GM11168 (cell line): ENCODE results near the gene CCNB1.
"Not testable (repeated sequence)": the region's sequence is repeated elsewhere in the genome, so short reads cannot be mapped to it uniquely, and the experiment has no call there.

Source experiments
- in situ Hi-C: fragments of 300-500 bp; cut with MboI; formaldehyde crosslinking; loops from one replicate; pipeline ENCODE4 v1.12.0; 2022; ENCODE audit warnings: low sequenced_read_pairs; ENCODE audit not compliant: unreplicated experiment

CCNB1 gene

DNA sequence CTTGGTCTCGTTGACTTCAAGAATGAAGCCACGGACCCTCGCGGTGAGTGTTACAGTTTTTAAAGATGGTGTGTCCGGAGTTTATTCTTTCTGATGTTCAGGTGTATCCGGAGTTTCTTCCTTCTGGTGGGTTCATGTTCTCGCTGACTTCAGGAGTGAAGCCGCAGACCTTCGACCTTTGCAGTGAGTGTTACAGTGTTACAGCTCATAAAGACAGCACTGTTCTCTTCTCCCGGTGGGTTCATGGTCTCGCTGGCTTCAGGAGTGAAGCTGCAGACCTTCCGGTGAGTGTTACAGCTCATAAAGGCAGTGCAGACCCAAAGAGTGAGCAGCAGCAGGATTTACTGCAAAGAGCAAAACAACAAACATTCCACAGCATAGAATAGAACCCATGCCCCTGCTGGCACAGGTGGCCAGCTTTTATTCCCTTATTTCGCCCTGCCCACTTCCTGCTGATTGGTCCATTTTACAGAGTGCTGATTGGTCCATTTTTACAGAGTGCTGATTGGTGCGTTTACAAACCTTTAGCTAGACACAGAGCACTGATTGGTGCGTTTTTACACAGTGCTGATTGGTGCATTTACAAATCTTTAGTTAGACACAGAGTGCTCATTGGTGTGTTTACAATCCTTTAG, 14.8 kb downstream of the CCNB1 start:
- in situ Hi-C loops, result not testable (repeated sequence)

DNA sequence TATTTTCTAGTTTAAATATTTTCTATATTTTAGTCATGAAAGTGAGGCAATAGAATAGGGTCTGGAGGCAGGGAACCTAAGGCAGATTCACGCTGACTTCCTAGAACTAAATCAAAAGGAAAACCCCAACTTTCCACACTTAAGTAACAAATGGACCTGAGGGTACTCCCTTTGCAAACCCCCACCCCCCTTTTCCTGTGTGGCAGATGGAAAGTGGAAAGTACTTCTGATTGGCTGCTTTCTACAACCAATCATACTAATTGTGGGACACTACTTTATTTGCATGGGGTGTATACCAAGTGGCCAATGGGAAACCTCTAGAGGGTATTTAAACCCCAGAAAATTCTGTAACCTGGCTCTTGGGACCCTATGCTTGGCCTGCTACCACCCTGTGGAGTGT, 17.7 kb downstream of the CCNB1 start:
- in situ Hi-C loops, result no loop called here

DNA sequence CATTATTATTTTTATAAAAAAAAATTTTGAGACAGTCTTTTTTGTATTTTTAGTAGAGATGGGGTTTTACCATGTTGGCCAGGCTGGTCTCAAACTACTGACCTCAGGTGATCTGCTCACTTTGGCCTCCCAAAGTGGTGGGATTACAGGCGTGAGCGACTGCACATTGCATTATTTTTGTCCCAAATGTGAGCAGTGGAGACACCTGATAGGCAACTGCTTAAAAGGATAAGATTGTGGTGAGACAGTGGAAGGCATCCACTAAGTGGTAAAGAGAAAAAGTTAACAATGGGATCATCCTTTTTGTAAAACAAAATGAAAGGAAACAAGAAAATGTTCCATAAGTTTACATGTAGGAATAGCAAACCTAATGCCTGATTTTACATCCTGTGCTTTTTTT, 20.4 kb downstream of the CCNB1 start:
- in situ Hi-C loops, result no loop called here

DNA sequence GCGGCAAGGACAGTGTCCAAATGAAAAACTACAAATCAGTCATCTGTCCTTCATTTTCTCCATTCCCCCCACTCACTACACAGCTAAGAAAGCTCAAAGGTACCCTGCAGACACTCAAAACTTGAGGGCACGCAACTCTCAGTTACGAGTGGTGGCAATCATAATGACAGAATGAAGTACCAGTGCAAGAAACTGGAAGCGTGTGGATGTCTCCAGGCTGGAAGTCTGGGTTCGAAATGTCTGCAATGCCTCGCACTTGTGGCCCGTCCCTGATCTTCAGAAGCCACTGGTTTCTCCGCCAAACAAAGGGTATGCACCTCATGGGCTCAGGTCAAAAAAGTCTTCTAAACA, 21.8 kb downstream of the CCNB1 start:
- in situ Hi-C loops, result no loop called here

DNA sequence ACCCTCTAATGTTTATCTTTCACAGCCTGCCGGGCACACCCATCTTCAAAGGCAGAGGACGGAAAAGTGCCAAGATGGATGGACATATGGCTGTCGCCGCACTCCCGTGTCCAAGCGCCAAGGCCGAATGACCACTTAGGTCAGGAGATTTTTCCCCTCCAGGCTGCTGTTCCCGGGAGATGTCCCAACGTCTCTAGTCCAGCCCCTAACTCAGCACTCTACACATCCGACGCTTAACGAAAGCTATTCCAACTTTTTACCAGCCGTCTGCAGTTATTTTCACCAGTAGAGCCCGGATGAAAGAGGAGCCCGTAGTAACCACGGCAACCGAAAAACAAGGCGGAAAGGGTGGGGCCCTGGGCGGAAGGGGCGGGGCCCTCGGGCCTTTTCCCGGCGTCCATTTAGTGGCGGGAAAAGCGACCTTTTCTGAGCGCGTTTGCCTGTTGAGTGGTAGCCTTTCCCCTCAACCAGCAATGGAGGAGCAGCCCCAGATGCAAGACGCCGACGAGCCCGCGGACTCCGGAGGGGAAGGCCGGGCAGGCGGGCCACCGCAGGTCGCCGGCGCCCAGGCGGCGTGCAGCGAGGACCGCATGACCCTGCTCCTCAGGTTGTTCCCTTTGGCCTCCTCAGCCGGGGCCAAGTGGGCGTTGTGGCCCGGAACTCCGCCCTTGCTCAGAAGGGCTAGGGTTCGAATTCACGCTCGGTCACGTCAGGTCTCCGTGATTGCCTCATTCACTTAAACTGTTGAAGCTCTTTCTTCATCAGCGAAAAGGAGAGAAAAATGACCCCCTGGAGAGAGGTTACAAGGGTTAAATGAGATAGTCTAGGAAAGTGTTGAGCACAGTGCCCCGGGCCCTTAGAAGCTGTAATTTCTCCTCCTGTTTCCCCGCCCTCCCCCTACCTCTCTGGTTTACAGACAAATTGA, 22.5 kb downstream of the CCNB1 start, which contains the start of gene CENPH:
Gene CENPH (plus strand): TSS at position 422 of the 925 bp plus-strand sequence. CDS start 52 bp downstream, at position 474.
- in situ Hi-C loops, result no loop called here

DNA sequence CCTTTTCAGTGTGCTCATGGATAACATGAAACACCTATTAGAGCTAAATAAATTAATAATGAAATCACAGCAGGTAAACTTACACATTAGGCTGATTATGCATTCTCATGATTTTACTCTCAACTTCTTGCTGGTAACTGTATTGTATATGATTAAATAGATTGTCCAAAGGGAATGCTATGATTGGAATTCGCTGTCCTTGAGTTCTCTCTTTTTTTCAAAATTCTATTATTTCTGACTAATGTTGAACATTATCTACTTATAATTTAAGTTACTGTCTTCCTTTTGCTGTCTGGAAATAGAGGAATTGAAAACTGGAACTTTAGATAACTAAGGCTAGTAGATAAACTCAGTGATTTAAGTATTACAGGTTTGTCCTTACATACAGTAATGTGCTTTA, 35.5 kb downstream of the CCNB1 start:
- in situ Hi-C loops, result no loop called here

DNA sequence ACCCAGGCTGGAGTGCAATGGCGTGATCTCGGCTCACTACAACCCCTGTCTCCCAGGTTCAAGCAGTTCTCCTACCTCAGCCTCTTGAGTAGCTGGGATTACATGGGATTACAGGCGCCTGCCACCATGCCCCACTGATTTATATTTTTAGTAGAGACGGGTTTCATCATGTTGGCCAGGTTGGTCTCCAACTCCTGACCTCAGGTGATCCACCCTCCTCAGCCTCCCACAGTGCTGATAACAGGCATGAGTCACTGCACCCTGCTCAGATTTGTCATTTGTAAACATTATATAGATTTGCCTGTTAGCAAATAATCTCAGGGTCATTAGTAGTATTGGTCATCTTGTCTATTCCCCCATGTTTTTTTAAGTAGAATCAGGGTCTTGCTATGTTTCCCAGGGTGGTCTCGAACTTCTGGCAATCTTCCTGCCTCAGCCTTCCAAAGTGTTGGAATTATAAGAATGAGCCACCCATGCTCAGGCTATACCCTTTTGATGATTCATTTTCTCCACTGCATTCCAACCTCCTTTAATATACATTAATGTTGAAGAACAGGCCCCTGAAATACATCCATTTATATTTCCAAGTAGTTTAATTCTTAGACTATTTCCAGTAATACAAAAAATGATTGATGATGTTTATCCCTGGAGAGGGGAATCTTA, 39.7 kb downstream of the CCNB1 start:
- in situ Hi-C loops, result no loop called here

DNA sequence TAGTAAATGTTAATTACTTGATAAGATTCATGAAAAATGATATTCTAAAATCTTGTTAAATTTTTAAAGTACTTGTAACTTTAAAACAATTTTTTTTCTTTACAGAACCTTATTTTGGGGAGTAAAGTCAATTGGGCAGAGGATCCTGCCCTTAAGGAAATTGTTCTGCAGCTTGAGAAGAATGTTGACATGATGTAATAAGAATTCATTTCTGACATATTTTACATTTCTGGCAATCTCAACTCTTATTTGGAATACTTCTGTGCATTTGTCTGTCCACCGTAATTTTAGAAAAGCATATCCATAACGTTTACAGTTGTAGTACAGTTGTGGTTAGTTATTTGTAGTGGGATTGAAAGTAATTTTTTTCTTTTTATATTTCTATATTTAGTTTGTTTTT, 42.7 kb downstream of the CCNB1 start:
- in situ Hi-C loops, result no loop called here

DNA sequence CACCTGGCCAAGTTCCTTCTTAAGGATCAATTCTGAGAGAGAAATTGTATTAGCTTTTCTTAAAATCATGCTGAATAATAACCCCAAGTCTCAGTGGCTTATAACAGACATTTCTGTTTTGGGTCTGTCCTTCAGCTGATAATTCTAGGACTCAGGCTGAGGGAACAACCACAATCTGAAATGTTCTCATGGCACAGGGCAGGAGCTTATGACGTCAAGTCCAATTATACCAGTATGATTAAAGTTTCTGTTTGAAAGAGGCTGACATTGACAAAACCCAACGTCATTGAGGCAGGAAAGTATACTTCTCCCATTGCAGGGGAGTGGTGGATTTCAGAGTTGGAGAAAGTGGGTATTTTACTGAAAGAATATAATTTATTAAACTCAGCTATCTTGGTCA, 44.2 kb downstream of the CCNB1 start:
- in situ Hi-C loops, result no loop called here

DNA sequence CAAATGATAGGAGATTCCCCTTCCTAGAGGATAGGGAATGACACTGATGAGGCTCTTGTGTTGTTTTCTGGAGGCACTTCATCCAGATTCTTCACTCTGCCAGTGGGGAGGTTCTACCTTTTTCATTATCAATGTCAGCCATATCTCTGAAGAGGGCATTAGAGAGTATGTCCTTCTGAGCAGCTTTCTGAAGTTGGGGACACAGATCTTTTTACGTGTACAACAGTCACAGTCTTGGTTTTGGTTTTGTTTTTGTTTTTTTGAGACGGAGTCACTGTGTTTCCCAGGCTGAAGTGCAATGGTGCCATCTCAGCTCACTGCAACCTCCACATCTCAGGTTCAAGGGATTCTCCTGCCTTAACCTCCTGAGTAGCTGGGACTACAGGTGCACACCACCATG, 45.1 kb downstream of the CCNB1 start:
- in situ Hi-C loops, result no loop called here

DNA sequence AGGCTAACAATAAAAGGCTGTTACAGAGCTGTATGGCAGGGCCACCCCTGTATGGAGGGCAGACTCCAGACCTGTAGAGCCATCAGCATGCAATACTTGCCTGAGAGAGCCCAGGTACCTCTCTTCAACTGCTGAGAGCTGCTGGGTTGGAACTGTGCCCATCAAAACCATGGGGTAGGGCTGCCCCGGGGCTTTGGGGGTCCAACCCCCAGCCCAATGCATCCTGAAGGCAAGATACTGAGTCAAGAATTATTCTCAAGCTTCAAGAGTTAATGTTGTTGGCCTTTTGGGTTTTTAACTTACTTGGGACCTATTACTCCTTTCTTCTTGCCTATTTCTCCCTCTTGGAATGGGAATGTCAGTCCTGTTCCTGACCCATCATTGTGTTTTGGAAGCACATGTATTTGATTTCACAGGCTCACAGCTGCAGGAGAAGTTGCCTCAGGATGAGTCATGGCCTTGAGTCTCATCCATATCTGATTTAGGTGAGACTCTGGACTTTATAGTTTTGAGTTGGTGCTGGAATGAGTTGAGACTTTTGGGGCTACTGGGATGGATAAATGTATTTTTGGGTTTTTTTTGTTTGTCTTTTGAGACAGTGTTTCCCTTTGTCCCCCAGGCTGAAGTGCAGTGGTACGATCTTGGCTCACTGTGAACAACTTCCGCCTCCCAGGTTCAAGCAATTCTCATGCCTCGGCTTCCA, 46.7 kb downstream of the CCNB1 start:
- in situ Hi-C loops, result no loop called here

DNA sequence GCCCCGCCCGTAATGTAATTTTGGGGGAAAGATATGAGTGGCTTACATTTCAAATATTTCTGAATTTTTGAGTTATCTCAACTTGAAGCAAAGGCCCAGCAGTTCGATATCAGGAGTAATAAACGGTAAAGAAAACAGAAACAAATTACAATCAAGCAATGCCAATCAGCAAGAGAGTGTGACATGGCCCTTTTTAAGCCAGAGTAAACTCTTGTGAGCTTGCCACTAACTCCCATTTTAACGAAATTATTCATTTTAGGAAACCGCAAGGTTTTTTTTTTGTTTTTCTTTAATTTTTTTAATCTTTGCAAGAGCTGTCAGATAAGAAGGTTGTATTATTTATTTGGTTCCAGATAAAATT, 50.2 kb downstream of the CCNB1 start:
- in situ Hi-C loops, result no loop called here

DNA sequence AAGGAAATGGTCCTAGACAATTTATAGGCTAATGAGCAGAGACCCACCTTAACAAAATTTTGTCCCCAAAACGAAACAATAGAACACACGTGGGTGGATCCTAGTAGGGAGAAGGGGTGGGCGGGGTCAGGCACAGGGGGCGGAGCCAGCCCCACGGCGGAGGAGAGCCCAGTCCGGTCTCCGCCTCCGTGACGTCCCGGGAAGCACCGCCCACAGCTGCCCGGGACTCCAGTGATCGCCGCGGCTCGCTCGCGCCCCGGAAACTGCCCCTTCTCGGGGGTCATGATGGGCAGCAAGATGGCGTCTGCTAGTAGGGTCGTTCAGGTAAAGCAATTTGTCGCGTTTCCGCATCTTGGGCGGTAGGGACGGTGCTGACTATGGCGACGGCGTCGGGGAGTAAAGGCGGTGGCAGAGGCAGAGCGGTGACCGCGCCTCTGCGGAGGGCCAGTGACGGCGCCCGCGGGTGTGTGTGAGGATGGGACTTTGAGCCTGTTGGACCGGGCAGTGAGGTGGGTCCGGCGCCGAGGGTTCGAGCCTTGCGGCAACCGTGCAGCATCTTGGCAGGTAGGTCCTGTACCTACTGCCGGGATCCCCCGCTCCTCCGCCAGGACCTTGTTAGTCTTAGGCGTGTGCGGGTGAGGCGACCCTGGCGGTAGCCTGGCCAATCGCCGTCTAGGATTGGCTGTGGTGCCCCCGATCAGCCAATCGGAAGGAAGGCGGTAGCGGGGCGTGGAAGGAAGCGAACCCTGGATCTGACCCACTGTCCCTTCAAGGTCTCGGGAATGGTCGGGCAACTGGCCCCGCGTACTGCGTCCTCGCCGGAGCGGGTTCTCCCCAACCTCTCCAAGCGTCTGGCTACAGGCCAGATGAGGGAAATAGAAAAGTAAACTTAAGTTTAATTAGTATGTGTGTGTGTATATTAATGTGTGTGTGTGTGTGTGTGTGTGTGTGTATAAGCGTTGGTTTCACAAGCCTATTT, 50.9 kb downstream of the CCNB1 start:
- in situ Hi-C loops, result no loop called here

DNA sequence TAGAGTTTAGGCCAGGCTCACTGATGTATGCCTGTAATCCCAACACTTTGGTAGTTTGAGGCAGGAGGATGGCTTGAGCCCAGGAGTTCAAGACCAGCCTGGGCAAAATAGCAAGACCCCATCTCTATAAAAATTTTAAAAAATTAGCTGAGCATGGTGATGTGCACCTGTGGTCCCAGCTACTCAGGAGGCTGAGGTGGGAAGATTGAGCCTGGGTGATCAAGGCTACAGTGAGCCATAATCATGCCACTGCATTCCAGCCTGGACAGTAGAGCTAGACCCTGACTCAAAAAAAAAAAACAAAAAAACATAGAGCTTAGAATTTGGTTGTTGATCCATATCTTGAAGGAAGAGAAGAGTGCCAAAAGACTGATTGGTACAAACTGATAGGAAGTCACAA, 53.0 kb downstream of the CCNB1 start:
- in situ Hi-C loops, result no loop called here

DNA sequence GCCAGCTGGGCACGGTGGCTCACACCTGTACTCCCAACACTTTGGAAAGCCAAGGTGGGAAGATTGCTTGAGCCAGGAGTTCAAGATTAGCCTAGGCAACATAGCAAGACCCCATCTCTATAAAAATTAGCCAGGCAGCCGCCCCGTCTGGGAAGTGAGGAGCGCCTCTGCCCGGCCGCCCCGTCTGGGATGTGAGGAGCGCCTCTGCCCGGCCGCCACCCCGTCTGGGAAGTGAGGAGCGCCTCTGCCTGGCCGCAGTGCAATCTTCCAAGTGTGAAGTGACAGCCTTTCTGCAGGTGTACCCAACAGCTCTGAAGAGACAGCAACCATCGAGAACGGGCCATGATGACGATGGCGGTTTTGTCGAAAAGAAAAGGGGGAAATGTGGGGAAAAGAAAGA, 53.4 kb downstream of the CCNB1 start:
- in situ Hi-C loops, result not testable (repeated sequence)

DNA sequence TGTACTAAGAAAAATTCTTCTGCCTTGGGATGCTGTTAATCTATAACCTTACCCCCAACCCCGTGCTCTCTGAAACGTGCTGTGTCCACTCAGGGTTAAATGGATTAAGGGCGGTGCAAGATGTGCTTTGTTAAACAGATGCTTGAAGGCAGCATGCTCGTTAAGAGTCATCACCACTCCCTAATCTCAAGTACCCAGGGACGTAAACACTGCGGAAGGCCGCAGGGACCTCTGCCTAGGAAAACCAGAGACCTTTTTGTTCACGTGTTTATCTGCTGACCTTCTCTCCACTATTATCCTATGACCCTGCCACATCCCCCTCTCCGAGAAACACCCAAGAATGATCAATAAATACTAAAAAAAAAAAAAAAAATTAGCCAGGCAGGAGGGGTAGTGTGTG, 53.9 kb downstream of the CCNB1 start:
- in situ Hi-C loops, result not testable (repeated sequence)

DNA sequence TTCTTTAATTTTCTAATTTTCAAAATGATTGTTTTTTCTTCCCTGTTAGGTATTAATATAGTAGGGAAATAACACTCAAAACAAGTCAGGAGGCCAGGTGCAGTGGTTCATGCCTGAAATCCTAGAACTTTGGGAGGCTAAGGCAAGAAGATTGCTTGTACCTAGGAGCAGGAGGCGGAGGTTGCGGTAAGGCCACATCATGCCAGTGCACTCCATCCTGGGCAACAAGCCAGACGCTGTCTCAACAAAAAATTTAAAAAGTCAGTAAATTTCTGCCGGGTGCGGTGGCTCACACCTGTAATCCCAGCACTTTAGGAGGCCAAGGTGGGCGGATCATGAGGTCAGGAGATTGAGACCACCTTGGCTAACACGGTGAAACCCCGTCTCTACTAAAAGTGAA, 57.6 kb downstream of the CCNB1 start:
- in situ Hi-C loops, result no loop called here

DNA sequence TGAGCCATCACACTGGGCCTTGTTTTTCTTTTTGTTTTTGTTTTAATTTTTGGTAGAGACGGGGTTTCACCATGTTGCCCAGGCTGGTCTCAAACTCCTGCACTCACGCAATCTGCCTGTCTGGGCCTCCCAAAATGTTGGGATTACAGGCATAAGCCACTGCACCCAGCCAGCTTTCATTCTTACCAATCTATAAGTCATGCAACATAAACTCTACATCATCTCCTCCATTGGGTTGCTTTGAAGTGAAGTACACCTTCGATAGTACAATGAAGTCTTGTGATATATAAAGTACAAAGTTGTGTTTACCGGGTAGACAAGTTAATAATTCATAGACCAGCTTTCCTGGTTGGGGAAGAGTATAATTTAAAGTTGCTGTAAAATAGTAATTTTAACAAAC, 58.9 kb downstream of the CCNB1 start:
- in situ Hi-C loops, result no loop called here
